Pancreas (tissue), 10 donors: ENCODE results near the gene HRH4. TPM values are rescaled to one million over a fixed set of nuclear protein-coding genes. Genes with fewer than 3 reads are reported as not detected.

Experiments used
- ATAC-seq, 4 donors: fragments of 200-7000 bp; cut with Tn5 transposase; one replicate each; pipeline versions ENCODE4 v1.8.0 to v1.9.1; 2020; ENCODE audit warnings: mild to moderate bottlenecking in 4 of 4, moderate library complexity in 4 of 4
- DNase-seq, 6 donors: peaks; one replicate each; pipeline ENCODE4 v3.0.0-alpha.2; 2020
- FAIRE-seq: peaks from 2 replicates; lab custom pipeline; 2012; peaks lifted over from hg19 to GRCh38; lab: Jason Lieb, UNC
- H3K27ac ChIP-seq, 4 donors: fragments of 200-600 bp; sonication (generic); 1 replicate in 3 of 4; 2 replicates in 1 of 4; pipeline versions ENCODE4 v1.5.0 to v1.8.0; 2020
- H3K27me3 ChIP-seq, 4 donors: fragments of 200-600 bp; one replicate each; pipeline ENCODE4 v1.8.0; 2021
- H3K36me3 ChIP-seq, 3 donors: fragments of 200-600 bp; sonication (generic) in 1 of 3; one replicate each; pipeline versions ENCODE4 v1.5.0 to v1.8.0; 2020 to 2021
- H3K4me1 ChIP-seq, 3 donors: fragments of 200-600 bp; one replicate each; pipeline ENCODE4 v1.8.0; 2021
- H3K4me3 ChIP-seq, 4 donors: fragments of 200-600 bp; sonication (generic) in 2 of 4; one replicate each; pipeline versions ENCODE4 v1.5.0 to v1.8.0; 2020 to 2021
- H3K9me3 ChIP-seq, 4 donors: fragments of 200-600 bp; one replicate each; pipeline ENCODE4 v1.8.0; 2021
- WGBS, 2 donors: extraction: QIAGEN DNeasy Blood & Tissue Kit; methylation state at CpG; one replicate each; pipeline ENCODE4 v1.1.7; 2013; 5-methylcytosine and 5-hydroxymethylcytosine counted together
- intact Hi-C, 3 donors: fragments of 100-400 bp; cut with DNase I; formaldehyde crosslinking; loops; one replicate each; pipeline versions ENCODE4 v1.11.1 to v1.14.2; 2022
- polyA plus RNA-seq, 2 donors: library from polyadenylated mRNA; stranded (reverse); fragments of 200-250 nt; gene quantifications; one replicate each; pipeline ENCODE4 v1.2.3, GENCODE V29; 2013
- total RNA-seq, 6 donors: library from RNA; stranded (reverse); fragmentation: NEBNext Ultra II Directional in 4 of 6; extraction: Animal tissue kit (Norgen Biotek cat#: 25700) in 4 of 6; gene quantifications; one replicate each; pipeline versions ENCODE4 v1.2.1 to v1.2.4, GENCODE V29; 2021 to 2023
- TF ChIP-seq, protein P1 (sequence below), 4 donors: fragments of 200-600 bp; sonication (generic) in 3 of 4; IDR thresholded peaks; one replicate each; pipeline versions ENCODE4 v1.5.0 to v1.8.0; 2021; ENCODE audit warnings: antibody characterized with exemption in 4 of 4
- donor health status: healthy with polysubstance abuse.
- donor health status: DM: no; HTN: no; CAD: no; lungs with moderate emphysema.
- donor health status: DM: no; HTN: no; CAD: no.
- donor health status: control.
- donor health status: control.
- donor health status: Bipolar disorder and iron deficiency.
- donor health status: DM: yes; HTN: yes; CAD: no.
- donor health status: DM: no; HTN: no; CAD: no.
- donor health status: DM: no; HTN: no; CAD: no.
- donor health status: DM: yes; HTN: yes; CAD: no.

HRH4 gene
- total and polyA plus RNA-seq, 8 donors, result 0.06 TPM; not detected in 7

DNA sequence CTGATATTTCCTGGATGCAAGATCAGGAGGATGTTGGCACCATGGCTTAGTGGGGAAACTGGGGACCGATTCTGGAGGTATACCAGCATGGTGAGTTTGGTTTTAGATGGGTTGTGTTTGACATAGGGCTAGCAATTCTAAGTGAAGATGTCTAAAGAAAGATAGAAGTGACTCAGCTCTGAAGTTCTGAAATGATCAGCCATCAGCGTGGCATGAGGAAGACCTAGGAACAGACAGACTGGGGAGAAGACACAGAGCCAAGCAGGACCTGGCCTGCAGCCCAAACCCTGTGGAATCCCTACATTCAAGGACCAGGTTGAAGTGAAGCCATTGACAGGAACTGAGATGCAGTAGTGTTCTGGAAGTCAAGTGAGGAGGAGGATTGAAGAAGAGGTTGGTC lies 39.8 kb downstream of the HRH4 start:
- Histone ChIP-seq H3K4me3 (no peak overlapping the region), H3K4me1 (no peaks in the 10 kb centered on the region), H3K9me3 (no peaks in the 10 kb centered on the region), H3K36me3 (no peaks in the 10 kb centered on the region), H3K27ac (no peak overlapping the region), H3K27me3 (no peaks in the 10 kb centered on the region)
- FAIRE-seq, result no peak
- TF ChIP-seq, protein P1, sequence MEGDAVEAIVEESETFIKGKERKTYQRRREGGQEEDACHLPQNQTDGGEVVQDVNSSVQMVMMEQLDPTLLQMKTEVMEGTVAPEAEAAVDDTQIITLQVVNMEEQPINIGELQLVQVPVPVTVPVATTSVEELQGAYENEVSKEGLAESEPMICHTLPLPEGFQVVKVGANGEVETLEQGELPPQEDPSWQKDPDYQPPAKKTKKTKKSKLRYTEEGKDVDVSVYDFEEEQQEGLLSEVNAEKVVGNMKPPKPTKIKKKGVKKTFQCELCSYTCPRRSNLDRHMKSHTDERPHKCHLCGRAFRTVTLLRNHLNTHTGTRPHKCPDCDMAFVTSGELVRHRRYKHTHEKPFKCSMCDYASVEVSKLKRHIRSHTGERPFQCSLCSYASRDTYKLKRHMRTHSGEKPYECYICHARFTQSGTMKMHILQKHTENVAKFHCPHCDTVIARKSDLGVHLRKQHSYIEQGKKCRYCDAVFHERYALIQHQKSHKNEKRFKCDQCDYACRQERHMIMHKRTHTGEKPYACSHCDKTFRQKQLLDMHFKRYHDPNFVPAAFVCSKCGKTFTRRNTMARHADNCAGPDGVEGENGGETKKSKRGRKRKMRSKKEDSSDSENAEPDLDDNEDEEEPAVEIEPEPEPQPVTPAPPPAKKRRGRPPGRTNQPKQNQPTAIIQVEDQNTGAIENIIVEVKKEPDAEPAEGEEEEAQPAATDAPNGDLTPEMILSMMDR (IDR thresholded peaks at IDR 0.05), result no peak
- 84 to 93% methylated on average over 2 of the region's 2 CpGs for WGBS, 2 donors
- DNase-seq, result no peak
- ATAC-seq, result no peak
- intact Hi-C loops, result no loop called here

DNA sequence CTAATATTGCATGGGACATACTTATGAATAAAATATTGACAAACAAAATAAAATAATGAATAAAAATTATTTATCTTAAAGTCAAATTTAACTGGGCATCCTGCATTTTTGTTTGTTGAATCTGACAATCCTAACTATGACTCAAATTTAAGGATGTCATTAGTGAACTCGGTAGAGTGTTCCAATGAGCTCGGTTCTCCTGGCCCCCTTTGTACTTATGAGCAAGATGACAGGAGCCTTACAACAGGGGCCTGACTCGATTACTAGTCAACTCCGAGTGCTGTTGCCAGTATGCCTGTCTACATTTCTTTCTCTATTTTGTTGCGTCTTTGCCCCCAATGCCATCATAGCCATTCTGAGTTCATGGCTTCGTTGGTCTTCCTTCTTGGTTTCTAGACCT lies 40.3 kb downstream of the HRH4 start:
- H3K4me1 ChIP-seq, result no peaks in the 10 kb centered on the region
- WGBS, 2 donors, result 77 to 88% methylated on average over 6 of the region's 6 CpGs
- H3K27me3 ChIP-seq, result no peaks in the 10 kb centered on the region
- no peaks in the 10 kb centered on the region for H3K9me3 ChIP-seq
- TF ChIP-seq, protein P1 (IDR thresholded peaks at IDR 0.05), result no peak
- H3K27ac ChIP-seq, result no peak overlapping the region
- ATAC-seq (no peak), DNase-seq (no peak), FAIRE-seq (no peak)
- no peak overlapping the region for H3K4me3 ChIP-seq
- H3K36me3 ChIP-seq, result no peaks in the 10 kb centered on the region
- intact Hi-C loops, result no loop called here

DNA sequence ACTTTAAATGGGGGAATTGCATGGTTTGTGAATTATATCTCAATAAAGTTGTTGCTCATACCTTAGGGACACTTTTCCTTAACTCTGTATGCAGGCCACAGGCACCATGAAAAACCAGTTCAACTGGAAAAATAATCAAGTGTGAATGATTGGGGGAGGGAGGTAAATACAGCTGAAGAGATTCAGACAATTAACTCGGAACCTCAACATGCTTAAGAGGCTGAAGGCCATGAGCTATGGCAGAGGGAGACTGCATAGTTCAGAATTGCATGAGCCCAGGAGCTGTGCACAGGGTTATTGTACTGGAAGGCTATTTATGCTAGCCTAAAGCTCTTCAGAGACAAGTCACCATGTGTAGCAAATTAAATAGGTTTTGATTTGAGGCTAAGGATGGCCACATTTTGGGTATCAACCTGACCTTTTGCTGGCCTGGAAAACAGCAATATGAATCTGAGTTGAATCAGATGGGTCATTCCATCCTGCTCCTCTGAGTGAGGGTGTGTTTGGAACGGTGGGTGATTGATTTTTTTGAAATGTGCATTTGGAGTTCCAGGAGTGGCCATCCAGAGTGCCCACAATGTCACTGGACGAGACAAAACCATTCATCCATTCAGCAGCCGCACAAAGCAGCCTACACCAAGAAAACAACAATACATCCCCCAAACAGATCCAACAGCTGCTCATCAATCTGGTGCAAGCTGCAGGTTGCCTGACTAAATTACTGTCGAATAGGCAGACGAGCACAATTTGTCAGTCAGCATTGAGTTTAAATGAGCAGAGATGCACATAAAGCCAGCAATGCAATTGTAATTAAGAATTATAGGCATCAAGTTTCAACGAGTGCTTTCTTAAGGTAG lies 42.5 kb downstream of the HRH4 start:
- H3K4me1 ChIP-seq, result no peaks in the 10 kb centered on the region
- no peaks in the 10 kb centered on the region for H3K9me3 ChIP-seq
- no peak overlapping the region for H3K27ac ChIP-seq
- 71 to 77% methylated on average over 7 of the region's 7 CpGs for WGBS, 2 donors
- FAIRE-seq, result no peak
- H3K27me3 ChIP-seq, result no peaks in the 10 kb centered on the region
- no peaks in the 10 kb centered on the region for H3K36me3 ChIP-seq
- intact Hi-C loops, result no loop called here
- TF ChIP-seq, protein P1 (IDR thresholded peaks at IDR 0.05), result no peak
- H3K4me3 ChIP-seq, result no peak overlapping the region
- no peak for DNase-seq
- ATAC-seq, result peak in 2 of 4 donors; percentile 41 to 59

DNA sequence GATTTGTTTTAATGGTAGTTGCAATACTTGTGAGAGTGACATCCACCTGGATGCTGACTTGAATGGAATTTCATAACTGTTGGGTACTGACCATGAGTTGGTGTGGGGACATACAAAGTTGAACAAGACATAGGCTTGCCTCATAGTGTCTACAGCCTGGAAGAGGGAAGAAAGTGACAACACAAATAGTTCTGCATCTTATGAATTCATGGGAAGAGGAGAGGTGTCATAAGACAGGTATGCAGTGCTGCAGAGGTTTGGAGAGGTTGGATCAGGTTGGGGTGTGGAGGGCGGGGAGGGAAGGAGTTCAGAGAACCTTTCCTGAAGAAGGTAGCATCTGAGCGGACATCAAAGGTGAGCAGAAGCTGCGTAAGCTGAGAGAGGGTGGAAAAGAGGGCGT lies 44.0 kb downstream of the HRH4 start:
- Histone ChIP-seq H3K27ac (no peak overlapping the region), H3K4me1 (no peaks in the 10 kb centered on the region), H3K36me3 (no peaks in the 10 kb centered on the region), H3K9me3 (no peaks in the 10 kb centered on the region), H3K27me3 (no peaks in the 10 kb centered on the region), H3K4me3 (no peak overlapping the region)
- intact Hi-C loops, result no loop called here
- 90 to 91% methylated on average over 4 of the region's 4 CpGs for WGBS, 2 donors
- FAIRE-seq, result no peak
- no peak for DNase-seq
- TF ChIP-seq, protein P1 (IDR thresholded peaks at IDR 0.05), result no peak
- ATAC-seq, result no peak

DNA sequence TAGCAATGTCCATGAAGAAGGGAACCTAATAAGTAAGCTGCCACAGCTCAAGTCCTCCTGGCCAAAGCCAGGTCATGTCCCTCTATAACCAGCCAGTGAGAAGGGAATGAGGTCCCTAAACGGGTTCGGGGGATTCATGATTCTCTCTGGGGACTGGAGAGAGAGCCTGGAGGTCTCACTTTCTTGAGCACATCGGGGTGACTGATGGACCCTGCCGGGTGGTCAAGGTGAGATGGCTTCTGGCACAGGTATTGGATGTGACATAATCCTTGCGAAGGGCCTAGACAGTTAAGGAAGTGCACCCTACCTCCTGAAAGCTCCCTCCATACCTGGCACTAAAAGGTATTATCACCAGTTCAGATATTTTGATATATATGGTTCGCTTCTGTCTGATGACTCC lies 45.7 kb downstream of the HRH4 start:
- Histone ChIP-seq H3K9me3 (no peaks in the 10 kb centered on the region), H3K36me3 (no peaks in the 10 kb centered on the region), H3K4me3 (no peak overlapping the region), H3K4me1 (no peaks in the 10 kb centered on the region), H3K27ac (no peak overlapping the region), H3K27me3 (no peaks in the 10 kb centered on the region)
- TF ChIP-seq, protein P1 (IDR thresholded peaks at IDR 0.05), result no peak
- WGBS, 2 donors, result 84 to 92% methylated on average over 6 of the region's 6 CpGs
- no peak for ATAC-seq
- intact Hi-C loops, result no loop called here
- FAIRE-seq, result no peak
- no peak for DNase-seq
